Esophagus (tissue), 2 donors: ENCODE measurements around the gene RWDD1. TPM values are rescaled to one million over a fixed set of nuclear protein-coding genes. Genes with fewer than 3 reads are reported as not detected.

Source experiments
- H3K27ac ChIP-seq, 2 donors: one replicate each; pipeline ENCODE4 v1.5.1; 2013; ENCODE audit warnings: low read depth in 2 of 2, mild to moderate bottlenecking in 2 of 2, inconsistent platforms in 1 of 2, low read length in 1 of 2, moderate library complexity in 1 of 2
- H3K27me3 ChIP-seq, 2 donors: one replicate each; pipeline ENCODE4 v1.6.1; 2013; ENCODE audit warnings: low read length in 2 of 2, control low read depth in 1 of 2, mild to moderate bottlenecking in 1 of 2; ENCODE audit not compliant: insufficient read depth in 2 of 2, control insufficient read depth in 1 of 2
- H3K36me3 ChIP-seq, 2 donors: one replicate each; pipeline ENCODE4 v1.6.1; 2013; ENCODE audit warnings: low read length in 1 of 2; ENCODE audit not compliant: control insufficient read depth in 2 of 2, insufficient read depth in 2 of 2
- H3K4me1 ChIP-seq, 2 donors: one replicate each; pipeline ENCODE4 v1.6.1; 2013; ENCODE audit warnings: low read length in 1 of 2; ENCODE audit not compliant: control insufficient read depth in 2 of 2, insufficient read depth in 2 of 2
- H3K4me3 ChIP-seq, 2 donors: one replicate each; pipeline ENCODE4 v1.5.1; 2013; ENCODE audit warnings: low read length in 2 of 2, mild to moderate bottlenecking in 2 of 2, low read depth in 1 of 2, moderate library complexity in 1 of 2
- H3K9me3 ChIP-seq, 2 donors: one replicate each; pipeline ENCODE4 v1.6.1; 2013; ENCODE audit warnings: mild to moderate bottlenecking in 2 of 2, low read depth in 1 of 2, low read length in 1 of 2, moderate library complexity in 1 of 2; ENCODE audit not compliant: control insufficient read depth in 2 of 2, insufficient read depth in 1 of 2
- WGBS, 2 donors: extraction: QIAGEN DNeasy Blood & Tissue Kit; methylation state at CpG; one replicate each; pipeline ENCODE4 v1.1.7; 2013; 5-methylcytosine and 5-hydroxymethylcytosine counted together
- polyA plus RNA-seq, 2 donors: library from polyadenylated mRNA; stranded (reverse); fragments of 200-250 nt; gene quantifications; one replicate each; pipeline ENCODE4 v1.2.3, GENCODE V29; 2013
- donor health status: healthy with polysubstance abuse.
- donor health status: Bipolar disorder and iron deficiency.

Gene RWDD1
- polyA plus RNA-seq, 2 donors, result 32.5 to 45.3 TPM

DNA sequence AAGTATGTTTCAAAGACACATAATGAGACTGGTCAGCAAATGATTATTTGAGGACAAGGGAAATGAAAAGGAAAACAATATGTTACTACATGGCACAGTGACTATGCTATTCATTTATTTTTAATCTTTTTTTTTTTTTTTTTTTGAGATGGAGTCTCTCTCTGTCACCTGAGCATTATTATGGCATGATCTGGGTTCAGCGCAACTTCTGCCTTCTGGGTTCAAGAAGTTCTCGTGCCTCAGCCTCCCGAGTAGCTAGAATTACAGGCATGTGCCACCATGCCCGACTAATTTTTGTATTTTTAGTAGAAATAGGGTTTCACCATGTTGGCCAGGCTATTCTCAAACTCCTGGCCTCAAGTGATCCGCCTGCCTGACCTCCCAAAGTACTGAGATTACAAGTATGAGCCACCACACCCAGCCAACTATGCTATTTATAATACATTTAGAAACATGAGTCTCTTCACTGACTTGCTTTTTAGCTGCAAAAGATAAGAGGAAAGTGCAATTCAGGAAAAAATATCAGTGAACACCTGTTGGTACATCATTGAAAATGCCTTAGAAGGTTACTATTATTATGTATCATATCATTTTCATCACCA is 14.4 kb upstream of the RWDD1 start:
- Histone ChIP-seq H3K36me3 (no peaks in the 10 kb centered on the region), H3K4me3 (no peak overlapping the region), H3K27ac (no peak overlapping the region), H3K27me3 (no peaks in the 10 kb centered on the region), H3K9me3 (no peaks in the 10 kb centered on the region), H3K4me1 (peaks cover 0 to 3% of the 10 kb centered on the region in 2 donors)
- WGBS, 2 donors, result 89 to 90% methylated on average over 5 of the region's 5 CpGs

DNA sequence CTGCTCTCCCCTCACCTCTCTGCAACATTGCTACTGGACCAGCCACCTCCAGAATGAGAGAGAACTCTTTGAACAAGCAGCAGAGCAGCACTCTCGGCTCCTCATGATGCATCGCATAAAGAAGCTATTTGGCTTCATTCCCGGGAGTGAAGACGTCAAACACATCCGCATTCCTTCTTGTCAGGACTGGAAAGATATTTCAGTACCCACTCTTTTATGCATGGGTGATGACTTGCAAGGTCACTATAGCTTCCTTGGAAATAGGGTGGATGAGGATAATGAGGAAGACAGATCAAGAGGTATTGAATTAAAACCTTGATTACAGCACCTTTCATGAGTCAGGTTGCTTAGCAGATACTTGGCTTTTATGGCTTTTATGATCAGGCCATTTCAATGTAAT is 13.4 kb upstream of the RWDD1 start:
- 20 to 23% methylated on average over 5 of the region's 5 CpGs for WGBS, 2 donors
- Histone ChIP-seq H3K27me3 (no peaks in the 10 kb centered on the region), H3K9me3 (no peaks in the 10 kb centered on the region), H3K36me3 (no peaks in the 10 kb centered on the region), H3K4me3 (no peak overlapping the region), H3K27ac (no peak overlapping the region), H3K4me1 (peaks cover 0 to 3% of the 10 kb centered on the region in 2 donors)

DNA sequence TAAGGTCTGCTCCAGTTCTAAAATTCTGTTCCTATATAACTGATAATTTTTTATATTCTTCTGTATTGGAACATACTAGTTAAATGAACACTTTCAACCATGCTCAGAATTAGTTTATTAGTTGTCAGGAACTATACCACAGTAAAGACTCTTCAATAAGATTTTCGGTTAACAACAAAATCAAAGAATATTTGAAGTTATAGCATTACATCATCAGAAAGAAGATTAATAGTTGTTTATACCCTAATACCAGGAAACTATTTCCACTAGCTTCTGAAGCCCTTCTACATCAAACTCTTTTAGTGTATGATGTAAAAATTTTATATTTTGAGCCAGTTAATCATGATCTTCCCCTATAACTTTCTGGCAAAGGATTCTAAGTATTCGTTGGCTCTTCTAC is 11.2 kb upstream of the RWDD1 start:
- peaks cover 0 to 6% of the 10 kb centered on the region in 2 donors for H3K4me1 ChIP-seq
- H3K9me3 ChIP-seq, result no peaks in the 10 kb centered on the region
- no peaks in the 10 kb centered on the region for H3K36me3 ChIP-seq
- no peaks in the 10 kb centered on the region for H3K27me3 ChIP-seq
- H3K27ac ChIP-seq, result no peak overlapping the region
- 68 to 73% methylated on average over 2 of the region's 2 CpGs for WGBS, 2 donors
- H3K4me3 ChIP-seq, result no peak overlapping the region

DNA sequence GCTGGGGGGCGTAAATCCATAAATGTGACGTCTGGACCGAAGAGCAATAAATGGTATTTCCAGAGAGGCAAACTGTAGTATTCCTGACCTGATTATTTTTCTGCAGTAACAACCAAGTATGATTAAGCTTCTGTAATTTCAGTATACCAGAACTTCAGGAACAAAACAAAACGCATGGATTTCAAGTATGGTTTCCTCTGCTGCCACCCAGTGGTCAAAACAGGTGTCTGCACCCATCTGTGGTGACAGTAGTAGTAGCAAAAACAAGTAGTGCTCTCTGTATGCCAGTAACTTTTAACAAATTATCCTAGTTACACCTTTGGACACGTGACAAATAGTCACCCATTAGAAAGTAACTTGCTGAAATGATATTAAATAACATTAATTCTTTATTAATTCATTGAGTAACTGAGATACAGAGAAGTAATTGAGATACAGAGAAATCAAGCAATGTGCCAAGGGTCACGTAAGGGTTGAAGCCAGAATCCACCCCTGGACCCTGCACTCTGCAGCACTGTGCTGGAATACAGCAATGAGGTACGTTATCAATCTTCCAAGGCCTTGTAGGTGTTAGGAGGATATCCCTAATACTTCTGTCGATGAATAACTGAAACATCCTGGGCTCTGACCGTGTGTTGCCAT is 9.8 kb upstream of the RWDD1 start:
- no peak overlapping the region for H3K27ac ChIP-seq
- H3K9me3 ChIP-seq, result no peaks in the 10 kb centered on the region
- peaks cover 0 to 8% of the 10 kb centered on the region in 2 donors for H3K4me1 ChIP-seq
- H3K4me3 ChIP-seq, result no peak overlapping the region
- no peaks in the 10 kb centered on the region for H3K36me3 ChIP-seq
- 45 to 46% methylated on average over 9 of the region's 9 CpGs for WGBS, 2 donors
- H3K27me3 ChIP-seq, result no peaks in the 10 kb centered on the region

DNA sequence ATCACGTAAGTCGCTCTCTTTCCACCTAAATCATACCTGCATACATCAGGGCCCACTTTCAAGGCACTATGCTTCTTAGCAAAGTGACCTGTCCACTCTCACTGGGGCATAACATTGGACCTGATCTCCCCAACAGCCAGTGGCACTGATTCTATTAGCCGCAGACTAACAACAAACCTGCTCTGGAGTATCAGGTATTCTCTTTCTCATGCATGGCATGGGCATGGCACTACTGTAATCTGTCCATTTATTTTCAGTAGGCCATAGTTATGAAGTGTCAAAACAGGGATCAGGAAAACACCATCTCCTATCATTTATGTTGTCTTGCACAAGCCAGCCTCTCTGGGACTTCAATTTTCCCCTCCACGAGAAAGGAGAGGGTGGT is 9.3 kb upstream of the RWDD1 start:
- H3K4me3 ChIP-seq, result no peak overlapping the region
- 91 to 95% methylated on average over 4 of the region's 4 CpGs for WGBS, 2 donors
- no peak overlapping the region for H3K27ac ChIP-seq

DNA sequence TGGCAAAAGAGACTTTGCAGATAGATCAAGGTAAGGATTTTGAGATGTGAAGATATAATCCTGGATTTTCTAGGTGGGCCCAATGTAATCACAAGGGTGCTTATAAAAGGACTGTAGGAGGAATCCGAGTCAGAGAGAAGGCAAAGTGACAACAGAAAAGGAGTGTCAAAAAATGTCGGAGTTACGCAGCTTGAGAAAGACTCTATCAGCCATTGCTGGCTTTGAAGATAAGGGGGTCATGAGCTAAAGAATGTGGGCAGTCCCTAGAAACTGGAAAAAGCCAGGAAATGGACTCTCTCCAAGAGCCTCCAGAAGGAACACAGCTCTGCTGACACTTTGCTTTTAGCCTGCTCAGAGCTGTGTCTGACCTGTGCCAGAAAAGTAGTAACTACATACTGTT is 8.7 kb upstream of the RWDD1 start:
- Histone ChIP-seq H3K27me3 (no peaks in the 10 kb centered on the region), H3K4me1 (peaks cover 0 to 7% of the 10 kb centered on the region in 2 donors), H3K27ac (no peak overlapping the region), H3K4me3 (no peak overlapping the region), H3K9me3 (no peaks in the 10 kb centered on the region), H3K36me3 (no peaks in the 10 kb centered on the region)
- WGBS, 2 donors, result 62 to 68% methylated on average over 3 of the region's 3 CpGs

More for the DNA sequence above, 9.3 kb upstream of the RWDD1 start:
- H3K27me3 ChIP-seq, result no peaks in the 10 kb centered on the region
- H3K36me3 ChIP-seq, result no peaks in the 10 kb centered on the region
- peaks cover 0 to 8% of the 10 kb centered on the region in 2 donors for H3K4me1 ChIP-seq
- no peaks in the 10 kb centered on the region for H3K9me3 ChIP-seq

DNA sequence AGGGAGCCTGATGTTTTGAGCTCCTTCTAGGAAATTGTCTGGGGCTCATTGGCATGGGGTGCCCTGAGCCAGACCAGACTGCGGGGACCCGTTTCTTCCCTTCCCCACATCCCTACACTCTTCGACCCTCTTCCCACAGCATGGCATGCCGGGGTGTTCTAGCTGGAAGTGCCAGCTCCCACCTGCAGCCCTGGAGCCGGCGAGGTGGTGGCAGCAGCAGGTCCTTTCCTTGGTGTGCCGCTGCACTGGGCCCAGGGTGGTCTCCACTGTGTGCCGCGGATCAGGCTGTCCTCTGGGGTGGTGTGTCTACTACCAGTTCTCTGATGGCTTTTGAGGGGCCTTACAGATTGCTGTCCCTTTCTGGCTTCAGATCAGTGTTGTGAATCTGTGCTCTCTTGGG is 7.5 kb upstream of the RWDD1 start:
- H3K36me3 ChIP-seq, result no peaks in the 10 kb centered on the region
- no peak overlapping the region for H3K27ac ChIP-seq
- H3K4me3 ChIP-seq, result no peak overlapping the region
- WGBS, 2 donors, result 93 to 95% methylated on average over 9 of the region's 9 CpGs
- no peaks in the 10 kb centered on the region for H3K27me3 ChIP-seq
- H3K9me3 ChIP-seq, result no peaks in the 10 kb centered on the region
- H3K4me1 ChIP-seq, result peaks cover 0 to 5% of the 10 kb centered on the region in 2 donors

DNA sequence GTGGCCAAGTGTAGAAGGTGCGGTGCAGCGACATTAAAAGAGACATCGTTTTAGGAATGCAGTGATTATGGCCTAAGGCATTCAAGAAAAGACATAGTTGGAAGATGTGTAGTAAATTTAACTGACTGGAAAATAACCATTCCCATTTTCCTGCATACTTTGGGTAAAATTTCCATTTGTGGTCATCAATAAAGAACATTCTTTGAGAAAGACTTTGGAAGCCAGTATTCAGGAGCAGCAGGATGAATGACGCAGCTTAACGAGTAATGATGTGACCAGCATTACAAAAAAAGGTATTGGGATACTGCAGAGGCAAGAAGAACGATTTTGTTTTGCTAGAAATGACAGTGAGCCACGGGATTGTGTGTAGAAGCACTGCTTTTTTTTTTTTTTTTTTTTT is 7.0 kb upstream of the RWDD1 start:
- H3K27ac ChIP-seq, result no peak overlapping the region
- no peaks in the 10 kb centered on the region for H3K27me3 ChIP-seq
- H3K4me3 ChIP-seq, result no peak overlapping the region
- H3K4me1 ChIP-seq, result peaks cover 0 to 5% of the 10 kb centered on the region in 2 donors
- no peaks in the 10 kb centered on the region for H3K36me3 ChIP-seq
- WGBS, 2 donors, result 77 to 86% methylated on average over 7 of the region's 7 CpGs
- H3K9me3 ChIP-seq, result no peaks in the 10 kb centered on the region

DNA sequence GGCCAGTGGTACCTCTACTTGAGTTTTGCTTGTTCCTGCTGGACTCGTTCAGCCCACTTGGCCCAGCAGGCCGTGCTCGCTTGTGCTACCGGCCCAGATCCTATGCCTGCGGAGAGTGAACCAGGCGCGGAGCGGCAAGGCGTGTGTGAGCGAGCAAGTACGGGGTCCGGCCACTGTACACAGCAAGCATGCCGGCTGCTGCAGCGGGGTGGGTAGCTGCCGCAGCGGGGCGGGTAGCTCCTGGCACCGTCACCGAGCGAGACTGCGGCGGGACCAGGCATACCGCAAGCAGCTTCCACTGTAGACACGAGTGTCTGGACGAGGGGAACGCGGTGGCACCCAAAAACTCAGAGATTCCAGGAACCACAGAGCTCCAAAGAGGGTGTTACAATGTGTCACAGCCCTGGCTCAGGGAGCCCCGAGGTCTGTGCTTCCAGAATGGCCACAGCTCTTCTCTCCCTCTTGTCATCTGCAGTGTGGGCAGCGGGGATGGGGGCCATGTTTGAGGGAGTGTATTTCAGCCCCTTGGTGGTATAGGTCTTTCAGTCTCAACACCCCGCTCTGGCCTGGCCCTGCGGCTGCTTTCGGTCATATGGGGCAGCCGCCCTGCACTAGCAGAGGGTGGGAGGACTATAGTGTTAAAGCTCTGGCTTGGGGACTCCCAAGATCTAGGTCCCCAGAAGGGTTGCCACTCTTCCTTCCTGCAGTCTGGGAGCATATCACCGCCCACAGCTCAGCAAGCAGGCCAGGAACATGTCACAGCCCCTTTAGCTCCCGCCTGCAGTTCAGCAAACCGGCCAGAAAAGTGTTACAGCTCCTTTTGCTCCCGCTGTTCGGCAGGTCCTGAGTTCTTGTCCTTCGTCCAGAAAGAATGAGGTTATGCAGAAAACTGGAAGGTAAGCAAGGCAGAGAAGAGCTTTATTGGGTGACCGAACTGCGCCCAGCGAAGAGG is 6.1 kb upstream of the RWDD1 start:
- Histone ChIP-seq H3K27me3 (no peaks in the 10 kb centered on the region), H3K9me3 (no peaks in the 10 kb centered on the region), H3K4me3 (peak overlapping the region; percentile 10 to 50), H3K36me3 (no peaks in the 10 kb centered on the region), H3K4me1 (peaks cover 0 to 5% of the 10 kb centered on the region in 2 donors), H3K27ac (no peak overlapping the region)
- WGBS, 2 donors, result 46% methylated on average over 42 of the region's 42 CpGs
